Stomach (tissue), 9 donors: ENCODE data around the gene COBL. TPM values are rescaled to one million over a fixed set of nuclear protein-coding genes. Genes with fewer than 3 reads are reported as not detected.

Experiments
- DNase-seq, 2 donors: peaks; one replicate each; pipeline versions ENCODE4 v3.0.0 to v3.0.0-alpha.2; 2013 to 2019
- H3K27ac ChIP-seq, 5 donors: fragments of 200-600 bp in 4 of 5; sonication (generic) in 4 of 5; one replicate each; pipeline ENCODE4 v1.5.1; 2013 to 2019; ENCODE audit warnings: mild to moderate bottlenecking in 1 of 5, moderate library complexity in 1 of 5
- H3K27me3 ChIP-seq, 3 donors: fragments of 200-600 bp; sonication (generic); one replicate each; pipeline ENCODE4 v1.5.1; 2017 to 2019; ENCODE audit warnings: mixed run types in 1 of 3
- H3K36me3 ChIP-seq, 4 donors: fragments of 200-600 bp; sonication (generic); 1 replicate in 3 of 4; 2 replicates in 1 of 4; pipeline ENCODE4 v1.5.1; 2016 to 2019
- H3K4me1 ChIP-seq, 4 donors: fragments of 200-600 bp; sonication (generic); one replicate each; pipeline ENCODE4 v1.5.1; 2016 to 2019
- H3K4me3 ChIP-seq, 4 donors: fragments of 200-600 bp; sonication (generic) in 3 of 4; one replicate each; pipeline ENCODE4 v1.5.1; 2016 to 2019; ENCODE audit warnings: mild to moderate bottlenecking in 1 of 4
- H3K9me3 ChIP-seq, 4 donors: fragments of 200-600 bp; sonication (generic); one replicate each; pipeline ENCODE4 v1.5.1; 2016 to 2019
- EP300 ChIP-seq: sonication (generic); formaldehyde crosslinking; IDR thresholded peaks from one replicate; pipeline ENCODE4 v1.6.1; 2017; ENCODE audit warnings: antibody characterized with exemption
- POLR2A ChIP-seq, 4 donors: fragments of 450-650 bp; IDR thresholded peaks; one replicate each; pipeline ENCODE4 v1.6.1; 2016; ENCODE audit warnings: antibody characterized with exemption in 4 of 4, control low read depth in 2 of 4, mild to moderate bottlenecking in 1 of 4, moderate library complexity in 1 of 4
- POLR2AphosphoS5 ChIP-seq, 3 donors: sonication (generic); formaldehyde crosslinking; IDR thresholded peaks; one replicate each; pipeline ENCODE4 v1.6.1; 2016; ENCODE audit warnings: antibody characterized with exemption in 3 of 3
- WGBS, 5 donors: extraction: QIAGEN DNeasy Blood & Tissue Kit in 3 of 5; methylation state at CpG; one replicate each; pipeline versions ENCODE4 v1.1.5 to v1.1.7; 2013 to 2018; 5-methylcytosine and 5-hydroxymethylcytosine counted together
- intact Hi-C: fragments of 100-400 bp; cut with DNase I; formaldehyde crosslinking; loops from one replicate; pipeline ENCODE4 v1.15.1; 2023; ENCODE audit warnings: low total_unique reads
- polyA plus RNA-seq, 3 donors: library from polyadenylated mRNA; stranded (reverse); fragments of 200-250 nt; gene quantifications; one replicate each; pipeline ENCODE4 v1.2.3, GENCODE V29; 2013
- total RNA-seq, 5 donors: library from RNA; depleted of rRNA; stranded (reverse); fragments of >200 nt; gene quantifications; one replicate each; pipeline versions ENCODE4 v1.1.0 to v1.2.3, GENCODE V29; 2014 to 2016
- TF ChIP-seq, protein P1 (sequence below), 7 experiments: fragments of 450-650 bp in 4 of 7; fragments of 200-600 bp in 3 of 7; sonication (generic) in 3 of 7; IDR thresholded peaks; one replicate each; pipeline ENCODE4 v1.5.1; 2016 to 2019; ENCODE audit warnings: antibody characterized with exemption in 7 of 7, control low read depth in 2 of 7, mild to moderate bottlenecking in 1 of 7
- donor health status: healthy with polysubstance abuse.
- donor health status: Bipolar disorder and iron deficiency.
- donor health status: healthy.

COBL gene
- total and polyA plus RNA-seq, 8 donors = 4.9 to 79.9 (median 16.0) TPM

- H3K9me3 ChIP-seq = peaks cover 0 to 8% (median 3%) of the 10 kb centered on the region in 4 donors
- intact Hi-C loops = no loop called here
- no peaks in the 10 kb centered on the region for H3K27me3 ChIP-seq
- no peak overlapping the region for H3K4me3 ChIP-seq
- 66 to 86% (median 74%) methylated on average over 1 of the region's 1 CpG for WGBS, 5 donors
- no peak overlapping the region for H3K27ac ChIP-seq
- no peaks in the 10 kb centered on the region for H3K4me1 ChIP-seq
- DNase-seq = no peak
- TF ChIP-seq, protein P1, sequence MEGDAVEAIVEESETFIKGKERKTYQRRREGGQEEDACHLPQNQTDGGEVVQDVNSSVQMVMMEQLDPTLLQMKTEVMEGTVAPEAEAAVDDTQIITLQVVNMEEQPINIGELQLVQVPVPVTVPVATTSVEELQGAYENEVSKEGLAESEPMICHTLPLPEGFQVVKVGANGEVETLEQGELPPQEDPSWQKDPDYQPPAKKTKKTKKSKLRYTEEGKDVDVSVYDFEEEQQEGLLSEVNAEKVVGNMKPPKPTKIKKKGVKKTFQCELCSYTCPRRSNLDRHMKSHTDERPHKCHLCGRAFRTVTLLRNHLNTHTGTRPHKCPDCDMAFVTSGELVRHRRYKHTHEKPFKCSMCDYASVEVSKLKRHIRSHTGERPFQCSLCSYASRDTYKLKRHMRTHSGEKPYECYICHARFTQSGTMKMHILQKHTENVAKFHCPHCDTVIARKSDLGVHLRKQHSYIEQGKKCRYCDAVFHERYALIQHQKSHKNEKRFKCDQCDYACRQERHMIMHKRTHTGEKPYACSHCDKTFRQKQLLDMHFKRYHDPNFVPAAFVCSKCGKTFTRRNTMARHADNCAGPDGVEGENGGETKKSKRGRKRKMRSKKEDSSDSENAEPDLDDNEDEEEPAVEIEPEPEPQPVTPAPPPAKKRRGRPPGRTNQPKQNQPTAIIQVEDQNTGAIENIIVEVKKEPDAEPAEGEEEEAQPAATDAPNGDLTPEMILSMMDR (IDR thresholded peaks at IDR 0.05) = no peak
- TF ChIP-seq EP300 = no peak
- no peak for TF ChIP-seq POLR2A (IDR thresholded peaks at IDR 0.05)
- TF ChIP-seq POLR2AphosphoS5 (IDR thresholded peaks at IDR 0.05) = no peak
- no peaks in the 10 kb centered on the region for H3K36me3 ChIP-seq
These were observed 118.0 kb downstream of the COBL start for GRCh38 chr7:51198654-51199053.

- intact Hi-C loops = no loop called here
- no peak for TF ChIP-seq POLR2AphosphoS5 (IDR thresholded peaks at IDR 0.05)
- TF ChIP-seq, protein P1 (IDR thresholded peaks at IDR 0.05) = no peak
- no peak for TF ChIP-seq POLR2A (IDR thresholded peaks at IDR 0.05)
- no peak for TF ChIP-seq EP300
- no peak overlapping the region for H3K4me3 ChIP-seq
- H3K27ac ChIP-seq = no peak overlapping the region
- H3K36me3 ChIP-seq = peaks cover 0 to 18% (median 14%) of the 10 kb centered on the region in 4 donors
- no peaks in the 10 kb centered on the region for H3K27me3 ChIP-seq
- DNase-seq = no peak
- 59 to 83% (median 64%) methylated on average over 5 of the region's 5 CpGs for WGBS, 5 donors
- no peaks in the 10 kb centered on the region for H3K9me3 ChIP-seq
- peaks cover 0 to 6% (median 0%) of the 10 kb centered on the region in 4 donors for H3K4me1 ChIP-seq
These were observed 125.6 kb downstream of the COBL start for GRCh38 chr7:51190969-51191368.

DNA sequence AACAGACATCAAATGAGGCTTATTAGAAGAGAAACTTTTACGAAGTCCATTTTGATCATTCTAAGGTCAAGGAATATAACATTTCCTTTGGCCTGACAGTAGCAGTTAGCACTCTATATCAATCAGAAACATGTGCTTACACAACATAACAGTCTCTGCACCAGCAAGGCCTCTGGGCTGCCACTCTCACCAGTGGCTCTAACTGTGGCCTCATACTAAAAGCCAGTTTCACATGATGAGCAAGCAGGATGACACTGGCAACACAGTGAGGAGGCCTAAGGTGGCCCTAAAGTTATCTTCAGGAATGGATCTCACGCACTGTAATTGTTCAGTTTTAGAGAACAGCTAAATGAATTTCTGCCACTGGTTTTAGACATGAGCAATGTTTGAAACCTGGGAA, 126.8 kb downstream of the COBL start:
- no peak overlapping the region for H3K4me3 ChIP-seq
- 64 to 99% (median 94%) methylated on average over 2 of the region's 2 CpGs for WGBS, 5 donors
- intact Hi-C loops = no loop called here
- H3K36me3 ChIP-seq = peaks cover 0 to 21% (median 14%) of the 10 kb centered on the region in 4 donors
- peaks cover 0 to 6% (median 0%) of the 10 kb centered on the region in 4 donors for H3K4me1 ChIP-seq
- no peak for DNase-seq
- no peak overlapping the region for H3K27ac ChIP-seq
- H3K27me3 ChIP-seq = no peaks in the 10 kb centered on the region
- TF ChIP-seq POLR2A (IDR thresholded peaks at IDR 0.05) (no peak), EP300 (no peak), POLR2AphosphoS5 (IDR thresholded peaks at IDR 0.05) (no peak)
- TF ChIP-seq, protein P1 (IDR thresholded peaks at IDR 0.05) = no peak
- no peaks in the 10 kb centered on the region for H3K9me3 ChIP-seq

DNA sequence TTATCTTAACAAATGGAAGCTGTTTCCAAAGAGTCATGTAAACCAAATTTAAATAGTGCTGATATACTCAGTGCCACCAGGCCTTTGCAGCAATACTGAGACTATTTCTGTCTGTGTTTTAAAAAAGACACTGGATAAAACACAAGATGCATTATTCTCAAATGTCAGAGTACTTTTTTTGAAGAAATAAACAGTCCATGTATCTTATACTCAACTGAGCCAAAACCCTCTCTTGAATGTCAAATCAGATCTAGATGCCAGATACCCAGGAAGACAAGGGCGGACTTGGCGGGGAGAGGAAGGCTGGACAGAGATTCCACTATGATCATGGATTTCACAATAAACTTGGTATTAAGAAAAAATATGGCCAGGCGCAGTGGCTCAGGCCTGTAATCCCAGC, 127.6 kb downstream of the COBL start:
- no peak for DNase-seq
- TF ChIP-seq POLR2AphosphoS5 (IDR thresholded peaks at IDR 0.05) (no peak), POLR2A (IDR thresholded peaks at IDR 0.05) (no peak), EP300 (no peak)
- TF ChIP-seq, protein P1 (IDR thresholded peaks at IDR 0.05) = no peak
- no peak overlapping the region for H3K27ac ChIP-seq

More for the DNA sequence above, 127.6 kb downstream of the COBL start:
- Histone ChIP-seq H3K9me3 (no peaks in the 10 kb centered on the region), H3K27me3 (no peaks in the 10 kb centered on the region), H3K4me1 (peaks cover 0 to 6% (median 0%) of the 10 kb centered on the region in 4 donors), H3K36me3 (peaks cover 0 to 21% (median 14%) of the 10 kb centered on the region in 4 donors), H3K4me3 (no peak overlapping the region)
- 75 to 96% (median 95%) methylated on average over 3 of the region's 3 CpGs for WGBS, 5 donors
- intact Hi-C loops = no loop called here
